GM13976 (cell line): ENCODE results near the gene EXOC6B.

Experiments
- DNase-seq: peaks from one replicate; pipeline ENCODE4 v3.0.0; 2012; ENCODE audit warnings: low spot score
- in situ Hi-C: fragments of 300-500 bp; cut with MboI; formaldehyde crosslinking; loops from one replicate; pipeline ENCODE4 v1.12.0; 2022; ENCODE audit warnings: low sequenced_read_pairs, mixed read lengths, inconsistent platforms; ENCODE audit not compliant: unreplicated experiment
- TF ChIP-seq, protein P1 (sequence below): IDR thresholded peaks from 2 replicates; pipeline ENCODE4 v1.5.1; 2012; ENCODE audit warnings: borderline replicate concordance, mild to moderate bottlenecking; ENCODE audit not compliant: insufficient read depth; ENCODE audit errors: extremely low read depth, missing control alignments, control extremely low read depth

Gene EXOC6B

GRCh38 chr2:72770879-72771461, 54.9 kb downstream of the EXOC6B start:
- DNase-seq, result peak; percentile 73
- in situ Hi-C loops, result loop anchor here (5.0 kb wide), 1 partner anchor 86 kb away; no protein-coding TSS in a partner anchor
- TF ChIP-seq, protein P1, sequence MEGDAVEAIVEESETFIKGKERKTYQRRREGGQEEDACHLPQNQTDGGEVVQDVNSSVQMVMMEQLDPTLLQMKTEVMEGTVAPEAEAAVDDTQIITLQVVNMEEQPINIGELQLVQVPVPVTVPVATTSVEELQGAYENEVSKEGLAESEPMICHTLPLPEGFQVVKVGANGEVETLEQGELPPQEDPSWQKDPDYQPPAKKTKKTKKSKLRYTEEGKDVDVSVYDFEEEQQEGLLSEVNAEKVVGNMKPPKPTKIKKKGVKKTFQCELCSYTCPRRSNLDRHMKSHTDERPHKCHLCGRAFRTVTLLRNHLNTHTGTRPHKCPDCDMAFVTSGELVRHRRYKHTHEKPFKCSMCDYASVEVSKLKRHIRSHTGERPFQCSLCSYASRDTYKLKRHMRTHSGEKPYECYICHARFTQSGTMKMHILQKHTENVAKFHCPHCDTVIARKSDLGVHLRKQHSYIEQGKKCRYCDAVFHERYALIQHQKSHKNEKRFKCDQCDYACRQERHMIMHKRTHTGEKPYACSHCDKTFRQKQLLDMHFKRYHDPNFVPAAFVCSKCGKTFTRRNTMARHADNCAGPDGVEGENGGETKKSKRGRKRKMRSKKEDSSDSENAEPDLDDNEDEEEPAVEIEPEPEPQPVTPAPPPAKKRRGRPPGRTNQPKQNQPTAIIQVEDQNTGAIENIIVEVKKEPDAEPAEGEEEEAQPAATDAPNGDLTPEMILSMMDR, result peak; percentile 66

GRCh38 chr2:72765997-72766609, 59.7 kb downstream of the EXOC6B start:
- in situ Hi-C loops, result no loop called here
- no peak for DNase-seq
- TF ChIP-seq, protein P1, result no peak

DNA sequence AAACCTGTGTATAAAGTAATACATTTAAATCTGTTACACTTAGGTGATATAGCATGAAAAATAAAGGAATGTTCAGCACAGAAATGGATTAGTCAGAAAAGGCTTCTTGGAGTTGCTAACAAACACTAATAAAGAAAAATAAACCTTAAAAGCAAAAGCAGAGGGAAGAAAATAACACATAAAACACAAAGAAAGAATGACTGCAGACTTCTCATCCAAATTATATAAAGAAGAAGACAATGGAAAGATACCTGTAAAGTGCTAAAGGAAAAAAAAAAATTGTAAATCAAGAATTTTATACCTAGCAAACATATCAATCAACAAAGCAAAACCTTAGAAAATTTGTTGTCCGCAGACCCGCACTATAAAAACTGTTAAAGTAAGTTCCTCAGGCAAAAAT, 63.6 kb downstream of the EXOC6B start:
- in situ Hi-C loops, result no loop called here
- TF ChIP-seq, protein P1, result no peak
- DNase-seq, result no peak

DNA sequence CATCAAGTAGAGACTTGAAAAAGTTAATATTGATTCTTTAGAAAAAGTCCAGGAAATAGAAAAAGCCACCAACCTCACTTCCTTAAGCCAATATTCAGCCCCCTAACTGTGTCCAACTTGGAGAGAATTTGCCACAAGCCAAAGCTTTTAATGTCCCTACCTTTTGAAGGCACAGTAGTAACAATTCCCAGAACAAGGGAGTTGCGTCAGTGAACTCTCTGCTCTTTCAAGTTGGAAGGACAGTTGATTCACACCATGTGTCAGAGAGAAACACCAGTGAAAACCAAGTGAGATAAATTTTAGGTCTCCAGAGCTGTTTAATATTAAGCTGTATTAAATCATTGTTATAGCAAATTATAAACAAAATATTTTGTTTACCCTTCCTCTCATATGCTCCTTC, 66.1 kb downstream of the EXOC6B start:
- DNase-seq, result no peak
- TF ChIP-seq, protein P1, result no peak
- in situ Hi-C loops, result no loop called here

DNA sequence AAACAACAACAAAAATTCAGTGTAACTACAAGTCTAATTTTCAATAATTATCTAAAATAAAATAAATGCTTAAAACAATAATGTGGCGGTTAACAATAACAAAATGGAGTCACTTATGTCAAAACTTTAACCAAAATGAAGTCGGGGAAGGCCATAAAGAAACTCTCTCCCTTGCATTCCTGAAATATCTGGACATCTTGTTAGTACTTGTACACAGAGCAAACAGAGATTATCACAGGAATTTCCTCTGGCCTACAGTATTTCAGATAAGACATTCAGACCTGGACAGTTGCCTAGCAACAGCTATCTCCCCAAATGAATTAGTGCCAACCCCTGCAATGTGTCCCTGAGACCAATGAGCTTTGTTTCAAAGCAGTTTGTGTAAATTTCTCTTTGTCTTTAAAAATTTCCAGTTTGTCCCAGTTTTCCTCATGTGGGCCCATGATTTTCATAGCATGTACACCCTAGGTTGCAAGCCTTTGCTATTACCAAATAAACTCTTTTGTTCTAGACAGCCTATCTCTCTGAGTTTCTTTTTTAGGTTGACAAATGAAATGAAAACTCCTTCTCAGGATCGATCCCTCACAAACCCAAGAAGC, 68.6 kb downstream of the EXOC6B start:
- DNase-seq, result no peak
- TF ChIP-seq, protein P1, result no peak
- in situ Hi-C loops, result no loop called here

DNA sequence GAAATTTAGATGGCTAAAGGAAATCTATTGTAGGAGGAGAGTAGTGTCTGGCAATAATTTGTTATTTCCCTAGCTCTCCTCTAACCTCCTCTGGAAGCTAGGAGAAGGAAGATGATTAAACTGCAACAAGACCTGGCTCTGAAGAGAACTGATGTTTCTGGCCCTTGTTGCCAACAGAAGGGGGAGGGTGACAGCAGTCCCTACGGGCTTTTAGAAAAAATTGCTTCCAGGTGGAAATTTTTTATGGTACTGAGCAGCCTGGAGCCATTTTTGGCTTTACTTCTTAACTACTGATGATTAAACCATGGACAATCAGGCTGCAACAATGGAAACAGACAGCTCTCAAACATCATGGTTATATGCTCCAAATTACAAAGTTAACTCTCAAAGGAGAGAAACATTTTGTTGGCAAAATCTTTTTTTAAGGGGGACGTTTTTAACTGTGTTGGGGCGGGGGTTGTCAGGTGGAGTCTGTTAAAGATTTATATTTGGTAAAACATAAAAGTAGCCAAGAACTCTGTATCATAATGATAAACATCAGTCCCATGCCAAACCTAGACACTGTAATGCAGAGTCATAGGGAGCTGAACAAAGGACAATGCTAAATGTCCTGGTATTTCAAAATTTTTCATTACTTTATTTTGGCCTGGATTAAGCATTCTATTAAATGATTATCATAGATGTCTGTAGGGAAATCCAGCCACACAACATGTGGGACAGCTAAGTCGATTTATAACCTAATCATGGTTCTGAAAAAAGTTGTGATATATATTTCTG, 70.0 kb downstream of the EXOC6B start:
- TF ChIP-seq, protein P1, result no peak
- in situ Hi-C loops, result no loop called here
- no peak for DNase-seq
